ENCODE results near the gene CD82. TPM values are rescaled to one million over a fixed set of nuclear protein-coding genes. Genes with fewer than 3 reads are reported as not detected.
A peak's percentile ranks its signal among the peaks of the same experiment; 100 is the strongest.

The CD82 gene
- total and polyA plus RNA-seq, 2 of the 8 experiments (the other 6 are each of a cell fraction or from before 2014, with no cell fraction given): 7.9 to 10.3 TPM

DNA sequence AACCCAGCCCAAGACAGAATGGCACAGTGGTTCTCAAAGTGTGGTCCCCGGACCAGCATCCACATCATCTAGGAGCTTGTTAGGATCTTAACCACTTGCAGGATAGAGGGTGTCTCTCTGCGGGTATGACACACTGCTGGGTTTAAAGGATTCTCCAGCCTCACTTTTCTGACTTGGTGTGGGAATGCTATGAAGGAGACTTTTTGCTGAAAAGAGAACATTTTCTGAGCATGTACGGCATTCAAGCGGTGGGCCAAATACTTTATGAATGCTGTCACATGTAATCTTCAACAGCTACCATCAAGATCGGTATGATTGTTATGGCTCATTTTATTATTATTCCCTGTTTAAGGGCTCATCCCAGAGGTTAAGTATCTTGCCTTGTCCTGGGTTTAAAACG lies 1.8 kb upstream of the CD82 start:
- Histone ChIP-seq H3K23me2 (ENCODE audit: low read depth, low read length) (peaks cover 9% of the 10 kb centered on the region), H3K4ac (replicated peaks; ENCODE audit: insufficient read length, low read depth, low read length) (no peak overlapping the region), H2AK5ac (ENCODE audit: low read depth, low read length) (no peak overlapping the region), H3K27ac (ENCODE audit: low read depth, low read length) (no peak overlapping the region), H2BK5ac (ENCODE audit: low read depth, low read length) (no peak overlapping the region), H3K36me3 (ENCODE audit: control insufficient read depth in 2 of 4, insufficient read depth in 4 of 4, low read length in 3 of 4) (no peaks in the 10 kb centered on the region), H3K4me2 (ENCODE audit: insufficient read depth in 1 of 2, low read depth in 2 of 2, low read length in 2 of 2) (no peak overlapping the region; a peak in 1 of 4 replicates), H2AFZ (ENCODE audit: low read length) (no peak overlapping the region), H3K18ac (ENCODE audit: extremely low read depth, low read length) (no peak overlapping the region), H3K9me3 (ENCODE audit: insufficient read depth in 2 of 2, low read depth in 1 of 2, low read length in 1 of 2) (no peaks in the 10 kb centered on the region), H4K5ac (ENCODE audit: insufficient read length, low read depth, low read length) (no peak overlapping the region), H3K23ac (ENCODE audit: insufficient read length) (no peak overlapping the region), H4K8ac (ENCODE audit: extremely low read depth, insufficient read depth, low read length) (no peak overlapping the region), H3K79me2 (ENCODE audit: control insufficient read depth in 1 of 2, insufficient read depth in 2 of 2, low read length in 2 of 2) (no peaks in the 10 kb centered on the region), H3K79me1 (ENCODE audit: low read depth, low read length) (no peaks in the 10 kb centered on the region), H2BK12ac (ENCODE audit: low read depth, low read length) (0 out of 2 replicates have a peak overlapping the region, but pooled peaks have one; percentile 43), H3K14ac (ENCODE audit: insufficient read length) (no peak overlapping the region), H3K56ac (replicated peaks; ENCODE audit: insufficient read length, low read depth, low read length) (no peak overlapping the region), H2BK120ac (replicated peaks; ENCODE audit: low read depth, low read length) (no peak overlapping the region), H3K4me3 (ENCODE audit: extremely low read depth in 1 of 4, insufficient read depth in 2 of 4, low read depth in 3 of 4, low read length in 4 of 4) (no peak overlapping the region), H3K27me3 (replicated peaks in 1 of 4; ENCODE audit: control insufficient read depth in 3 of 4, extremely low read depth in 1 of 4, insufficient read depth in 3 of 4, low read length in 3 of 4) (peaks cover 0 to 15% (median 7%) of the 10 kb centered on the region in 4 experiments; a peak in 5 of 7 replicates), H4K20me1 (replicated peaks in 1 of 2; ENCODE audit: control insufficient read depth in 1 of 2, insufficient read depth in 2 of 2, low read length in 2 of 2) (peaks cover 0 to 2% of the 10 kb centered on the region in 2 experiments), H4K91ac (replicated peaks; ENCODE audit: insufficient read length, low read length) (no peak overlapping the region), H2BK15ac (ENCODE audit: low read length) (no peak overlapping the region), H3K9ac (replicated peaks in 1 of 4; ENCODE audit: extremely low read depth in 1 of 4, low read depth in 3 of 4, low read length in 3 of 4) (no peak overlapping the region), H2BK20ac (ENCODE audit: low read length) (no peak overlapping the region; the same call in 1 of the 2 replicates), H3K4me1 (replicated peaks in 1 of 4; ENCODE audit: control insufficient read depth in 3 of 4, insufficient read depth in 4 of 4, low read length in 3 of 4) (peaks cover 5 to 25% (median 9%) of the 10 kb centered on the region in 4 experiments)
- CTCF ChIA-PET (ENCODE audit: partially characterized antibody): interaction anchor here (1.0 to 14.7 kb wide), 5 partner anchors 41 to 670 kb away, joined by 3 to 182 read pairs (median 5); no protein-coding TSS in a partner anchor
- no peak for TF ChIP-seq JUN (IDR thresholded peaks at IDR 0.05; ENCODE audit: low read depth, low read length)
- TF ChIP-seq TAF7 (optimal IDR thresholded peaks at IDR 0.05; ENCODE audit: borderline replicate concordance, low read depth, low read length): no peak
- no peak for TF ChIP-seq EZH2 (IDR thresholded peaks at IDR 0.05; ENCODE audit: low read depth, low read length, severe bottlenecking)
- TF ChIP-seq YY1 (IDR thresholded peaks at IDR 0.05; ENCODE audit: low read depth, low read length): no peak
- TF ChIP-seq CTBP2 (IDR thresholded peaks at IDR 0.05; ENCODE audit: borderline replicate concordance, insufficient read depth, insufficient read length, low read length): no peak
- 91% methylated on average over 6 of the region's 6 CpGs; no CpG with 5 or more reads in 1 of the 2 experiments for WGBS, 2 experiments (ENCODE audit: extremely low coverage in 1 of 2, insufficient coverage in 1 of 2, insufficient read length in 1 of 2, insufficient replicate concordance in 2 of 2, low coverage in 1 of 2, low lambda C conversion rate in 2 of 2, missing lambda C conversion rate in 1 of 2)
- no peak for FAIRE-seq
- POLR2A ChIA-PET (ENCODE audit: partially characterized antibody): interaction anchor here (1.3 to 2.0 kb wide), 3 partner anchors 10 to 365 kb away, joined by 3 to 4 read pairs (median 3); no protein-coding TSS in a partner anchor
- DNase-seq (ENCODE audit: low read depth in 1 of 2, low spot score in 2 of 2): no peak
